Left ventricle myocardium inferior (tissue), 1 donor: ENCODE results near the gene MRFAP1L1. TPM values are rescaled to one million over a fixed set of nuclear protein-coding genes. Genes with fewer than 3 reads are reported as not detected.

Source experiments
- DNase-seq: peaks from one replicate; pipeline ENCODE4 v3.0.0-alpha.2; 2020
- H3K27ac ChIP-seq: fragments of 200-600 bp; replicated peaks from 2 replicates; pipeline ENCODE4 v1.8.0; 2021
- H3K27me3 ChIP-seq: fragments of 200-600 bp; 2 replicates; pipeline ENCODE4 v1.8.0; 2021; ENCODE audit warnings: low read depth
- H3K36me3 ChIP-seq: fragments of 200-600 bp; 2 replicates; pipeline ENCODE4 v1.8.0; 2021
- H3K4me1 ChIP-seq: fragments of 200-600 bp; 2 replicates; pipeline ENCODE4 v1.8.0; 2021
- H3K4me3 ChIP-seq: fragments of 200-600 bp; 2 replicates; pipeline ENCODE4 v1.8.0; 2021; ENCODE audit warnings: mild to moderate bottlenecking, moderate library complexity
- H3K9me3 ChIP-seq: fragments of 200-600 bp; replicated peaks from 2 replicates; pipeline ENCODE4 v1.8.0; 2021
- intact Hi-C: fragments of 100-400 bp; cut with micrococcal nuclease; formaldehyde crosslinking; loops from one replicate; pipeline ENCODE4 v1.11.0; 2022
- total RNA-seq: library from RNA; stranded (reverse); fragmentation: NEBNext Ultra II Directional; extraction: Animal tissue kit (Norgen Biotek cat#: 25700); gene quantifications from one replicate; pipeline ENCODE4 v1.2.1, GENCODE V29; 2021
- TF ChIP-seq, protein P1 (sequence below): fragments of 200-600 bp; IDR thresholded peaks from 2 replicates; pipeline ENCODE4 v1.8.0; 2021; ENCODE audit warnings: antibody characterized with exemption, mild to moderate bottlenecking, borderline replicate concordance
- donor health status: DM: no; HTN: yes; CAD: no; lungs with severe emphysema.

The MRFAP1L1 gene
- total RNA-seq, 1 donor from 2014 or later = 41.5 TPM

DNA sequence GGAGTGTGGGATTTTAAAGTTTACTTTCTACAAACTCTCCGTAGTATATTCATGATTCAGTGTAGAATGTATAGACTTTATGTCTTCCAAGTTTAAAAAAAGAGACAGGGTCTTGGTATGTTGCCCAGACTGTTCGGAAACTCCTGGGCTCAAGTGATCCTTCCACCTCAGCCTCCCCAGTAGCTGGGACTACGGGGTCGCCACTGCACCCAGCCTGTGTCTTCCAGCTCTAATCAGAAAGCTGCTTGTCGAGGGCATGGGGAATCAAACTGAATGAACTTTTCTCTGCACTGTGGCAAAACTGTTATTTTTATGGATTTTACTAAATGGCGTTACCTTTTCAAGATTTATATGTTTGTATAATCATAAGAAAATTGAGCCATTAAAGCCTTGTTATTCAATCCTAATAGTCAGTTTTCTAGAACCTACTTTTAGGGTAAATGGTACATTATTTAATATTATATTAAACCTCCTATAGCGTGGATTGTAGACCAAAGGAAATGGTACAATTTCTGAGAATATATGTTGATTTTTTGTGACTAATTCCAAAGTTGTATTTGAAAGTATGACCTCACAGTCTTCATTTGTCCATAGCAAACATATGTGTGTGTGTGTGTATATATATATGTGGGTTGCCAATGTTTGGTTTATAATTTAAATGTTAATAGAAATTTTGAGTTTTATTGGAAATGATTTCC, 7.4 kb upstream of the MRFAP1L1 start:
- TF ChIP-seq, protein P1, sequence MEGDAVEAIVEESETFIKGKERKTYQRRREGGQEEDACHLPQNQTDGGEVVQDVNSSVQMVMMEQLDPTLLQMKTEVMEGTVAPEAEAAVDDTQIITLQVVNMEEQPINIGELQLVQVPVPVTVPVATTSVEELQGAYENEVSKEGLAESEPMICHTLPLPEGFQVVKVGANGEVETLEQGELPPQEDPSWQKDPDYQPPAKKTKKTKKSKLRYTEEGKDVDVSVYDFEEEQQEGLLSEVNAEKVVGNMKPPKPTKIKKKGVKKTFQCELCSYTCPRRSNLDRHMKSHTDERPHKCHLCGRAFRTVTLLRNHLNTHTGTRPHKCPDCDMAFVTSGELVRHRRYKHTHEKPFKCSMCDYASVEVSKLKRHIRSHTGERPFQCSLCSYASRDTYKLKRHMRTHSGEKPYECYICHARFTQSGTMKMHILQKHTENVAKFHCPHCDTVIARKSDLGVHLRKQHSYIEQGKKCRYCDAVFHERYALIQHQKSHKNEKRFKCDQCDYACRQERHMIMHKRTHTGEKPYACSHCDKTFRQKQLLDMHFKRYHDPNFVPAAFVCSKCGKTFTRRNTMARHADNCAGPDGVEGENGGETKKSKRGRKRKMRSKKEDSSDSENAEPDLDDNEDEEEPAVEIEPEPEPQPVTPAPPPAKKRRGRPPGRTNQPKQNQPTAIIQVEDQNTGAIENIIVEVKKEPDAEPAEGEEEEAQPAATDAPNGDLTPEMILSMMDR = no peak
- no peaks in the 10 kb centered on the region for H3K27me3 ChIP-seq
- DNase-seq = no peak
- H3K36me3 ChIP-seq = no peaks in the 10 kb centered on the region
- H3K4me3 ChIP-seq = peak overlapping the region; percentile 81
- H3K9me3 ChIP-seq = no peaks in the 10 kb centered on the region
- H3K4me1 ChIP-seq = peaks cover 41% of the 10 kb centered on the region
- intact Hi-C loops = loop anchor here (5.0 kb wide), 1 partner anchor 155 kb away; no protein-coding TSS in a partner anchor
- peak overlapping the region; percentile 98 for H3K27ac ChIP-seq

DNA sequence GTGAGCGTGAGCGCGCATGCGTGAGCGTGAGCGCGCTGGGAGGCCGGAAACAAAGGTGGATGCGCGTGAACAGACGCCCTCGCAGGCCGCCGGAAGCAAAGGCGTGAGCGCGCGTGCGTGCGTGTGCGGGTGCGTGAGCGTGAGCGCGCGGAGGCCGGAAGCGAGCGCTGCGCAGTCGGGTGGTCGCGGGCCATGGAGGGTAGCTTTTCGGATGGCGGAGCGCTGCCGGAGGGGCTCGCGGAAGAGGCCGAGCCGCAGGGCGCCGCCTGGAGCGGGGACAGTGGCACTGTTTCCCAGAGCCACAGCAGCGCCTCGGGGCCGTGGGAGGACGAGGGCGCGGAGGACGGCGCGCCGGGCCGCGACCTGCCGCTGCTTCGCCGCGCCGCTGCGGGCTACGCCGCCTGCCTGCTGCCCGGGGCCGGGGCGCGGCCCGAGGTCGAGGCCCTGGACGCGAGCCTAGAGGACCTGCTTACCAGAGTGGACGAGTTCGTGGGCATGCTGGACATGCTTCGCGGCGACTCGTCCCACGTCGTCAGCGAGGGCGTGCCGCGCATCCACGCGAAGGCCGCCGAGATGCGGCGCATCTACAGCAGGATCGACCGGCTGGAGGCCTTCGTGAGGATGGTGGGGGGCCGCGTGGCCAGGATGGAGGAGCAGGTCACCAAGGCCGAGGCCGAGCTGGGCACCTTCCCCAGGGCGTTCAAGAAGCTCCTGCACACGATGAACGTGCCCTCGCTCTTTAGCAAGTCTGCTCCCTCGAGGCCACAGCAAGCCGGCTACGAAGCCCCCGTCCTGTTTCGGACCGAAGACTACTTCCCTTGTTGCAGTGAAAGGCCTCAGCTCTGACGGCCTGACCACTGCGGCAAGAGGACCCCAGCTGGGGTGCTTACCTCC, 6.6 kb upstream of the MRFAP1L1 start, which contains the start of gene BLOC1S4:
Gene BLOC1S4, plus strand, starts transcription at position 157 of the 894 bp plus-strand sequence. Its CDS starts 36 bp downstream, at position 193.
- intact Hi-C loops = loop anchor here (5.0 kb wide), 1 partner anchor 156 kb away; no protein-coding TSS in a partner anchor
- Histone ChIP-seq H3K4me1 (peaks cover 41% of the 10 kb centered on the region), H3K9me3 (no peaks in the 10 kb centered on the region), H3K36me3 (no peaks in the 10 kb centered on the region), H3K27me3 (no peaks in the 10 kb centered on the region), H3K4me3 (peak within 1 kb of the TSS; percentile 81), H3K27ac (peak within 1 kb of the TSS; percentile 98)
- DNase-seq = peak; percentile 87
- TF ChIP-seq, protein P1 = peak; percentile 36

DNA sequence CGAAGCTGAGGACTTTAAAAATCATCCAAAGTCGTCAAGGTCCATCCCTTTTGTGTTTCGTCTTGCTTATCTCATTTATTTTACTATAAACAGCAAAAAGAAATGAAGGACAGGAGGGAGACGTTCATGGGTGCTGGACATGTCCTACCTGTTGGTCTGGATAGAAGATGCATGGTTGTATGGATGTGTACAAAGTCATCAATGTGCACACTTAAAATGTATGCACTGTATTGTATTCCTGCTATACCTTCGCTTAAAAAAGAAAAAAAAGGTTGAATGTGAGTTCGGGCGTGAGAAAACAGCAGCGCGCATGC, 6.0 kb upstream of the MRFAP1L1 start:
- Histone ChIP-seq H3K4me3 (peak overlapping the region; percentile 81), H3K9me3 (no peaks in the 10 kb centered on the region), H3K27ac (peak overlapping the region; percentile 98), H3K27me3 (no peaks in the 10 kb centered on the region), H3K4me1 (peaks cover 41% of the 10 kb centered on the region), H3K36me3 (no peaks in the 10 kb centered on the region)
- DNase-seq = no peak
- TF ChIP-seq, protein P1 = no peak
- intact Hi-C loops = loop anchor here (5.0 kb wide), 1 partner anchor 157 kb away; no protein-coding TSS in a partner anchor

DNA sequence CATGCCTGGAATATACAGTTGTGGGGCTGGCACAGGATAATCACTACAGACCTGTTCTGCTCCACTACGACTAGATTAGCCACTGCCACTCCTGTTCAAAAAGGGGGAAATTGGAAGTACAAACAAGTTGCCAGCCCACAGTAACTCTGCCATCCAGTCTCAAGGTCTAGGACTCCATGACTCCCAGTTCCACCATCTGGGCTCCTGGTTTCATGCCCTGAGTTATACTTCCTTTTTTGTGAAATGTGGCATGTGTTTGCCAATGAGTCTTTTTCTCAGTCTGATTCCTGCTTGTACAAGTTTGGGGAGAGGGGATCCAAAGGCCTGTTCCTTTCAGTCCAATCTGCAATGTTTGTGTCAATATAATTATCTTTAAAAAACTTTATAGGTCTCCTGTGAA, 5.3 kb upstream of the MRFAP1L1 start:
- Histone ChIP-seq H3K9me3 (no peaks in the 10 kb centered on the region), H3K4me1 (peaks cover 41% of the 10 kb centered on the region), H3K36me3 (no peaks in the 10 kb centered on the region), H3K27ac (no peak overlapping the region), H3K4me3 (no peak overlapping the region), H3K27me3 (no peaks in the 10 kb centered on the region)
- intact Hi-C loops = loop anchor here (5.0 kb wide), 1 partner anchor 157 kb away; no protein-coding TSS in a partner anchor
- TF ChIP-seq, protein P1 = no peak
- DNase-seq = no peak

DNA sequence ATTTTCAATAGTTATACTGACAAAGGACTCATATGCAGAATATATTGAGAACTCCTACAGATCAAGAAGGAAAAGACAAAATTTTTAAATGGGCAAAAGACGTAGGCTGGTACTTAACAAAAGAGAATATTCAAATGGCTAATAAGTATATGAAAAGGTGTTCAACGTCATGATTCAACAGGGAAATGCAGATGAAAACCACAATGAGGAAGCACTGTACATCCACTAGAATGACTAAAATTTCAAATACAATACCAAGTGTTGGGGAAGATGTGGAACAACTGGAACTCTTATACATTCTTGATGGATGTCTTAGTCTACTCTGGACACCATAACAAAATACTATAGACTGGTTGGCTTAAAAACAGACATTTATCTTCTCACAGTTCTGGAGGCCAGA, 1.3 kb upstream of the MRFAP1L1 start:
- intact Hi-C loops = no loop called here

More for the DNA sequence above, 1.3 kb upstream of the MRFAP1L1 start:
- Histone ChIP-seq H3K36me3 (peaks cover 14% of the 10 kb centered on the region), H3K27me3 (no peaks in the 10 kb centered on the region), H3K4me3 (no peak overlapping the region), H3K27ac (no peak overlapping the region), H3K9me3 (no peaks in the 10 kb centered on the region), H3K4me1 (peaks cover 52% of the 10 kb centered on the region)
- DNase-seq = no peak
- TF ChIP-seq, protein P1 = no peak
